ENCODE results near the gene EHF. TPM values are rescaled to one million over a fixed set of nuclear protein-coding genes. Genes with fewer than 3 reads are reported as not detected.

EHF gene
- total RNA-seq, 6 experiments from 2014 or later: 0.09 TPM; not detected in 5

GRCh38 chr11:34626393-34626792 is 5.5 kb downstream of the EHF start:
- Mint-ChIP-seq H3K4me3 (no peak overlapping the region), H3K27me3 (ENCODE audit: insufficient read depth) (peaks cover 7% of the 10 kb centered on the region), H3K27ac (no peak overlapping the region), H3K4me1 (ENCODE audit: low read depth) (peaks cover 46% of the 10 kb centered on the region), H3K36me3 (ENCODE audit: low read depth) (no peaks in the 10 kb centered on the region), H3K9me3 (no peaks in the 10 kb centered on the region)
- no peak for DNase-seq
- TF ChIP-seq, protein P1, sequence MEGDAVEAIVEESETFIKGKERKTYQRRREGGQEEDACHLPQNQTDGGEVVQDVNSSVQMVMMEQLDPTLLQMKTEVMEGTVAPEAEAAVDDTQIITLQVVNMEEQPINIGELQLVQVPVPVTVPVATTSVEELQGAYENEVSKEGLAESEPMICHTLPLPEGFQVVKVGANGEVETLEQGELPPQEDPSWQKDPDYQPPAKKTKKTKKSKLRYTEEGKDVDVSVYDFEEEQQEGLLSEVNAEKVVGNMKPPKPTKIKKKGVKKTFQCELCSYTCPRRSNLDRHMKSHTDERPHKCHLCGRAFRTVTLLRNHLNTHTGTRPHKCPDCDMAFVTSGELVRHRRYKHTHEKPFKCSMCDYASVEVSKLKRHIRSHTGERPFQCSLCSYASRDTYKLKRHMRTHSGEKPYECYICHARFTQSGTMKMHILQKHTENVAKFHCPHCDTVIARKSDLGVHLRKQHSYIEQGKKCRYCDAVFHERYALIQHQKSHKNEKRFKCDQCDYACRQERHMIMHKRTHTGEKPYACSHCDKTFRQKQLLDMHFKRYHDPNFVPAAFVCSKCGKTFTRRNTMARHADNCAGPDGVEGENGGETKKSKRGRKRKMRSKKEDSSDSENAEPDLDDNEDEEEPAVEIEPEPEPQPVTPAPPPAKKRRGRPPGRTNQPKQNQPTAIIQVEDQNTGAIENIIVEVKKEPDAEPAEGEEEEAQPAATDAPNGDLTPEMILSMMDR (IDR thresholded peaks at IDR 0.05): no peak

- H3K27me3 Mint-ChIP-seq (ENCODE audit: insufficient read depth): peaks cover 7% of the 10 kb centered on the region
- TF ChIP-seq, protein P1 (IDR thresholded peaks at IDR 0.05): no peak
- no peak overlapping the region for H3K27ac Mint-ChIP-seq
- peaks cover 41% of the 10 kb centered on the region for H3K4me1 Mint-ChIP-seq (ENCODE audit: low read depth)
- H3K36me3 Mint-ChIP-seq (ENCODE audit: low read depth): no peaks in the 10 kb centered on the region
- H3K4me3 Mint-ChIP-seq: no peak overlapping the region
- DNase-seq: no peak
- H3K9me3 Mint-ChIP-seq: no peaks in the 10 kb centered on the region
Measured at GRCh38 chr11:34627197-34627596, 6.3 kb downstream of the EHF start.

DNA sequence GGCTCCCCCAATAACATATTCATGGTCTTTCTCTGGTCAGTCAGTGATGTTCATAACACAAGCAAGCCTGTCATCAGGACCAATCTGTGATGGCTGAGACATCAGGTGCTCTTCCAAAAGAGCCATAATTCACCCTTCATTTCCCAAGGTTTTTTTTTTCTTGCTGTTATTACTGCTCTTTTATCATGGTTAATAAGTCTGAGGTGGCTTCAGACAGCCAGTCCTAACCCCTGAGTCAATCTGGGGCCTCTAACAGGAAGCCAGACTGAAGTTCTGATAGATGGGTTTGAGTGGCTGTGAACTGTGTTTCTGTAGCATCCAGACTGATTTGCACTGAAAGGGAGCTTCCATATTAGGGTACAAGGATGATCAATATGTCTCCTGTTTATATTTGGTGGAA is 8.8 kb downstream of the EHF start:
- TF ChIP-seq, protein P1 (IDR thresholded peaks at IDR 0.05): no peak
- H3K36me3 Mint-ChIP-seq (ENCODE audit: low read depth): no peaks in the 10 kb centered on the region
- peaks cover 63% of the 10 kb centered on the region for H3K4me1 Mint-ChIP-seq (ENCODE audit: low read depth)
- H3K27ac Mint-ChIP-seq: no peak overlapping the region
- peaks cover 4% of the 10 kb centered on the region for H3K27me3 Mint-ChIP-seq (ENCODE audit: insufficient read depth)
- DNase-seq: no peak
- H3K9me3 Mint-ChIP-seq: no peaks in the 10 kb centered on the region
- H3K4me3 Mint-ChIP-seq: no peak overlapping the region

DNA sequence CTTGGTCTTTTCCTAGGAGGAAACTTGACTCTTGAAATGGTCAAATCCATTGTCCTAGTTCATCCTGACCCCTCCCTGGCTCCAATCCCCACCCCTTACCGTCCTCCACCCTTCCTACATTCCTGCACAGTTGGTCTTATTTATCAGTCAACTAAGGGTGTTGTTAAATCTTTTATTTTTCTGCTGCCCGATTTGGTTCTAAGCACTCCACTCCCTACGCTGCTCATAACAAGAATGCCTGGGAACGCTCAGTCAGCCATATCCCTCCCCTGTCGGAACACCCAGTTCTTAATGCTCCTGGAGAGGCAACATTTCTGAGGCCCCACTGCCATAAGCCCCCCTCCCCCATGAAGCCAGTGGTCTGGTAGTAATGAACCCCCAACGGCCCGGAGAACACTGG is 9.7 kb downstream of the EHF start:
- peaks cover 4% of the 10 kb centered on the region; the same call in 1 of the 2 replicates for H3K27me3 Mint-ChIP-seq (ENCODE audit: insufficient read depth)
- no peak overlapping the region for H3K4me3 Mint-ChIP-seq
- no peaks in the 10 kb centered on the region for H3K36me3 Mint-ChIP-seq (ENCODE audit: low read depth)
- H3K27ac Mint-ChIP-seq: no peak overlapping the region
- peaks cover 63% of the 10 kb centered on the region for H3K4me1 Mint-ChIP-seq (ENCODE audit: low read depth)
- no peaks in the 10 kb centered on the region for H3K9me3 Mint-ChIP-seq
- TF ChIP-seq, protein P1 (IDR thresholded peaks at IDR 0.05): no peak
- no peak for DNase-seq

- H3K9me3 Mint-ChIP-seq: no peaks in the 10 kb centered on the region
- H3K27ac Mint-ChIP-seq: no peak overlapping the region
- H3K4me1 Mint-ChIP-seq (ENCODE audit: low read depth): peaks cover 58% of the 10 kb centered on the region
Measured at GRCh38 chr11:34631297-34631696, 10.4 kb downstream of the EHF start.

More at GRCh38 chr11:34631297-34631696, 10.4 kb downstream of the EHF start:
- DNase-seq: no peak
- H3K4me3 Mint-ChIP-seq: no peak overlapping the region
- H3K27me3 Mint-ChIP-seq (ENCODE audit: insufficient read depth): peaks cover 4% of the 10 kb centered on the region; the same call in 1 of the 2 replicates
- no peaks in the 10 kb centered on the region for H3K36me3 Mint-ChIP-seq (ENCODE audit: low read depth)
- TF ChIP-seq, protein P1 (IDR thresholded peaks at IDR 0.05): no peak

Data from HFFc6 (cell line).